HL-60 (cell line): ENCODE results near the gene LY6G6D.

Experiments used
- DNase-seq, 2 experiments: peaks; one replicate each; pipeline ENCODE4 v3.0.0-alpha.2; 2010 to 2020; ENCODE audit warnings: low read depth in 1 of 2, low spot score in 1 of 2
- H3K27ac ChIP-seq: fragments of 250-450 bp; sonication (Bioruptor Pico); replicated peaks from 2 replicates; pipeline ENCODE4 v1.5.1; 2020; ENCODE audit warnings: mild to moderate bottlenecking, moderate library complexity
- H3K27me3 ChIP-seq: fragments of 250-450 bp; sonication (Bioruptor Pico); 2 replicates; pipeline ENCODE4 v1.5.1; 2021; ENCODE audit warnings: mild to moderate bottlenecking, moderate library complexity; ENCODE audit not compliant: insufficient read depth, poor library complexity, severe bottlenecking
- H3K4me3 ChIP-seq: replicated peaks from 2 replicates; pipeline ENCODE4 v1.5.1; 2011; ENCODE audit warnings: mild to moderate bottlenecking, control low read depth, low read length; ENCODE audit not compliant: insufficient read depth
- CTCF ChIP-seq: IDR thresholded peaks from one replicate; pipeline ENCODE4 v1.5.1; 2011; ENCODE audit warnings: low read length, control low read depth, inconsistent platforms; ENCODE audit not compliant: insufficient read depth
- GABPA ChIP-seq: IDR thresholded peaks from 2 replicates; pipeline ENCODE4 v1.6.1; 2012; ENCODE audit warnings: low read depth
- POLR2AphosphoS5 ChIP-seq: IDR thresholded peaks from 2 replicates; pipeline ENCODE4 v1.6.1; 2012; ENCODE audit warnings: low read depth
- REST ChIP-seq: IDR thresholded peaks from 2 replicates; pipeline ENCODE4 v1.6.1; 2012; ENCODE audit warnings: low read depth; ENCODE audit not compliant: insufficient replicate concordance
- SPI1 ChIP-seq: IDR thresholded peaks from 2 replicates; pipeline ENCODE4 v1.6.1; 2012; ENCODE audit warnings: low read depth, mild to moderate bottlenecking, borderline replicate concordance

Gene LY6G6D

GRCh38 chr6:31720196-31720770, 5.1 kb downstream of the LY6G6D start:
- no peak for DNase-seq
- H3K27ac ChIP-seq: no peak overlapping the region

GRCh38 chr6:31721351-31722020, 6.3 kb downstream of the LY6G6D start, which contains the start of gene LY6G6C:
Gene LY6G6C, minus strand, starts transcription at chr6:31721746. Its CDS starts 67 bp downstream, at chr6:31721679.
- no peak for TF ChIP-seq SPI1
- no peak for TF ChIP-seq GABPA
- no peak for TF ChIP-seq REST
- TF ChIP-seq POLR2AphosphoS5: no peak
- TF ChIP-seq CTCF: no peak

More at GRCh38 chr6:31720196-31720770, 5.1 kb downstream of the LY6G6D start:
- no peak overlapping the region for H3K4me3 ChIP-seq
- TF ChIP-seq POLR2AphosphoS5: no peak
- no peak for TF ChIP-seq GABPA
- no peak for TF ChIP-seq SPI1
- no peak for TF ChIP-seq REST
- no peak for TF ChIP-seq CTCF
- no peaks in the 10 kb centered on the region for H3K27me3 ChIP-seq

DNA sequence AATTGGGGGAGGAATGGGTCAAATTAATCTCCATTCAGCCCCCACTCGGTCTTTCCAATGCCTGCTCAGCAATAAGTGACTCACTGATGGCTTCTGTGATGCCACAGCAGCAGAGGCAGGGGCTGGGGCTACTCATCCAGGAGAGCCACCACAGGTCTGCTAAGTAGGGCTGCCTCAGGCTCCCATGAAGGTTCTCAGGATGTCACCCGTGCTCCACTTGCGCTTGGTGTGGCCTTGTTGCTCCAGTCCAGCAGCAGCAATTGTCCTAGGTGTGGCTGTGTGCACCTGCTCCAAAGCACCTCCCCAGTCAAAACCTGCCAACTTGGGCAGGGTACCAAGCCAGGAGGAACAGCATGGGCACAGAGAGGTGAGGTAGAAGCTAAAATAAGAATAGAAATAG, 7.0 kb downstream of the LY6G6D start:
- no peak overlapping the region for H3K4me3 ChIP-seq
- DNase-seq: no peak
- no peak overlapping the region for H3K27ac ChIP-seq
- no peaks in the 10 kb centered on the region for H3K27me3 ChIP-seq
- TF ChIP-seq POLR2AphosphoS5: no peak
- TF ChIP-seq GABPA: no peak
- TF ChIP-seq CTCF: no peak
- no peak for TF ChIP-seq REST
- no peak for TF ChIP-seq SPI1

More at GRCh38 chr6:31721351-31722020, 6.3 kb downstream of the LY6G6D start, which contains the start of gene LY6G6C:
- no peaks in the 10 kb centered on the region for H3K27me3 ChIP-seq
- DNase-seq: no peak
- no peak within 1 kb of the TSS for H3K4me3 ChIP-seq
- H3K27ac ChIP-seq: no peak within 1 kb of the TSS
